Stimulated activated CD4-positive, alpha-beta T cell treated with anti-CD3 and anti-CD28 coated beads, Interleukin-1b, Interleukin-23, amount 100 ng/mL, for 48 hours (primary cell): ENCODE measurements around the gene KIF13A.
"Not testable (repeated sequence)": the region's sequence is repeated elsewhere in the genome, so short reads cannot be mapped to it uniquely, and the experiment has no call there.

Experiments used
- DNase-seq: peaks from one replicate; pipeline ENCODE4 v3.0.0-alpha.2; 2020

The KIF13A gene

GRCh38 chr6:17987447-17987696 is at the start of gene KIF13A:
TSS of gene KIF13A (minus strand) at chr6:17987635. CDS start at chr6:17987463, 172 bp downstream.
- DNase-seq: no peak

- DNase-seq: no peak
These were observed 49.3 kb upstream of the KIF13A start for GRCh38 chr6:18036781-18037180.

GRCh38 chr6:18035330-18035854 is 48.0 kb upstream of the KIF13A start:
- DNase-seq: no peak

- no peak for DNase-seq
These were observed 47.4 kb upstream of the KIF13A start for GRCh38 chr6:18034798-18035202.

- DNase-seq: no peak
These were observed 44.3 kb upstream of the KIF13A start for GRCh38 chr6:18031680-18032256.

DNA sequence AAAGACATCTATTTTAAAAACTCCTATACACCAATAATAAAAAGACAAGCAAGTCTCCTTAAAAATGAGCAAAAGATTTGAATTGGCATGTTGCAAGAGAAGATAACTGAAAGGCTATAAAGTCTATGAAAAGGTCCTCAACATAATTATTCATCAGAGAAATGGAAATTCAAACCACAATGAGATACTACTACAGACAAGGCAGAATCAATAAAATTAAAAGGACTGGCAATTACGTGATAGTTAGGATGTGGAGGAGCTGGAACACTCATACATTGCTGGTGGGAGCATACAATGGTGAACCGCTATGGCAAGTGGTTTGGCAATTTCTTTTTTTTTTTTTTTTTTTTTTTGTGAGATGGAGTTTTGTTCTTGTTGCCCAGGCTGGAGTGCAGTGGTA is 43.8 kb upstream of the KIF13A start:
- DNase-seq: no peak

- DNase-seq: no peak
These were observed 40.9 kb upstream of the KIF13A start for GRCh38 chr6:18028332-18028731.

DNA sequence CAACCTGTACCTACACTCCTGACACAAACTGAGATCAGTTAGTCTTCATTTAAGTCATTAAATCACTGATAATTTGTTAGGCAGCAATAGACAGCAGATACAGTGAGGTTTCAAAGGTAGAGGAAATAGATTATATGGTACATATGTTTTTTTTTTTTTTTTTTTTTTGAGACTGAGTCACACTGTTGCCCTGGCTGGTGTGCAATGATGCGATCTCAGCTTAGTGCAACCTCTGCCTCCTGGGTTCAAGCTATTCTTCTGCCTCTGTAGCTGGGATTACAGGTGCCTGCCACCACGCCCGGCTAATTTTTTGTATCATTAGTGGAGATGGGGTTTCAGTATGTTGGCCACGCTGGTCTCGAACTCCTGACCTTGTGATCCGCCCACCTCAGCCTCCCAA is 38.2 kb upstream of the KIF13A start:
- DNase-seq: no peak

GRCh38 chr6:18024876-18025275 is 37.4 kb upstream of the KIF13A start:
- DNase-seq: no peak

- DNase-seq: no peak
These were observed 36.5 kb upstream of the KIF13A start for GRCh38 chr6:18023891-18024290.

- no peak for DNase-seq
These were observed 35.2 kb upstream of the KIF13A start for GRCh38 chr6:18022398-18023231.

GRCh38 chr6:18021166-18021850 is 33.9 kb upstream of the KIF13A start:
- no peak for DNase-seq

DNA sequence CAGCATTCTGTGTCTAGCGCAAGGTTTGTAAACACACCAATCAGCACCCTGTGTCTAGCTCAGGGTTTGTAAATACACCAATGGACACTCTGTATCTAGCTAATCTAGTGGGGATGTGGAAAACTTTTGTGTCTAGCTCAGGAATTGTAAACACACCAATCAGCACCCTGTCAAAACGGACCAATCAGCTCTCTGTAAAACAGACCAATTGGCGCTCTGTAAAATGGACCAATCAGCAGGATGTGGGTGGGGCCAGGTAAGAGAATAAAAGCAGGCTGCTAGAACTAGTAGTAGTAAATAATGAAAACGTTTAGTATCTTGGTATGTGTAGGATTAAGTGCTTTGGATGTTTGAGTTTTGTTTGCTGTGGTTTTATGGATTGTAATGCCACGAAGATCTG is 33.1 kb upstream of the KIF13A start:
- not testable (repeated sequence) for DNase-seq

DNA sequence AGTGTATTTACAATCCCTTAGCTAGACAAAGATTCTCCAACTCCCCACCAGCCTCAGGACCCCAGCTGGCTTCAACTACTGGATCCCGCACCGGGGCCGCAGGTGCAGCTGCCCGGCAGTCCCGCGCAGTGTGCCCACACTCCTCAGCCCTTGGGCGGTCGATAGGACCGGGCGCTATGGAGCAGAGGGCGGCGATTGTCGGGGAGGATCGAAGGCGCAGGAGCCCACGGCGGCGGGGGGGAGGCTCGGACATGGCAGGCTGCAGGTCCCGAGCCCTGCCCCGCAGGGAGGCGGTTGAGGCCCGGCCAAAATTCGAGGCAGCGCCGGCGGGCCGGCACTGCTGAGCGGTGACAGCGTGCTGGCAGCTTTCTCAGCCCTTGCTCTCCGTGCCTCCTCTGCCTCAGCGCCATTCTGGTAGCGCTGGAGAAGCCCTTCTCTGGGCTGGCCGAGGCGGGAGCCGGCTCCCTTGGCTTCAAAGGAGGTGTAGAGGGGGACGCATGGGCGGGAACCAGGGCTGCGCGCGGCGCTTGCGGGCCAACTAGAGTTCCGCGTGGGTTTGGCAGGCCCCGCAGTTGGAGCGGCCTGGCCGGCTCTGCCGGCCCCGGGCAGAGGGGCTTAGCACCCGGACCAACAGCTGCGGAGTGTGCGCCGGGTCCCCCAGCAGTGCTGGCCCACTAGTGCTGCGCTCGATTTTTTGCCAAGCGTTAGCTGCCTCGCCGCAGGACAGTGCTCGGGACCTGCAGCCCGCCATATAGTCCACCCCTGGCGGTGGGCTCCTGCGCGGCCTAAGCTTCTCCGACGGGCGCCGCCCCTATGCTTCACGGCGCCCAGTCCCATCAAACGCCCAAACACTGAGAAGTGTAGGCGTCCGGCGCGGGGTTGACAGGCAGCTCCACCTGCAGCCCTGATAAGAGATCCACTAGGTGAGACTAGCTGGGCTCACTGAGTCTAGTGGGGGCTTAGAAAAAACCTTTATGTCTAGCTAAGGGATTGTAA is 32.4 kb upstream of the KIF13A start:
- no peak for DNase-seq

DNA sequence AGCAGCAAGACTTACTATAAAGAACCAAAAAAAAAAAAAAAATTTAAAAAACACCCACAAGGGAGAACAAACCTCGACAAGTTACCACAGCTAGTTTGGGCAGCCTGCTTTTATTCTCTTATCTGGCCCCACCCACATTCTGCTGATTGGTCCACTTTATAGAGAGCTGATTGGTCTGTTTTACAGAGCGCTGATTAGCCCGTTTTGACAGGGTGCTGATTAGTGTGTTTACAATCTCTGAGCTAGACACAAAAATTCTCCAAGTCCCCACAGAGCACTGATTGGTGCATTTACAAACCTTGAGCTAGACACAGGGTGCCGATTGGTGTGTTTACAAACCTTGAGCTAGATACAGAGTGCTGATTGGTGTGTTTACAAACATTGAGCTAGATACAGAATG is 31.7 kb upstream of the KIF13A start:
- not testable (repeated sequence) for DNase-seq

- no peak for DNase-seq
These were observed 29.3 kb upstream of the KIF13A start for GRCh38 chr6:18016698-18017097.

GRCh38 chr6:18016133-18016532 is 28.7 kb upstream of the KIF13A start:
- no peak for DNase-seq

GRCh38 chr6:18011287-18011686 is 23.9 kb upstream of the KIF13A start:
- DNase-seq: no peak

- not testable (repeated sequence) for DNase-seq
These were observed 23.1 kb upstream of the KIF13A start for GRCh38 chr6:18010540-18010939.

GRCh38 chr6:18004256-18004985 is 17.0 kb upstream of the KIF13A start:
- DNase-seq: no peak

DNA sequence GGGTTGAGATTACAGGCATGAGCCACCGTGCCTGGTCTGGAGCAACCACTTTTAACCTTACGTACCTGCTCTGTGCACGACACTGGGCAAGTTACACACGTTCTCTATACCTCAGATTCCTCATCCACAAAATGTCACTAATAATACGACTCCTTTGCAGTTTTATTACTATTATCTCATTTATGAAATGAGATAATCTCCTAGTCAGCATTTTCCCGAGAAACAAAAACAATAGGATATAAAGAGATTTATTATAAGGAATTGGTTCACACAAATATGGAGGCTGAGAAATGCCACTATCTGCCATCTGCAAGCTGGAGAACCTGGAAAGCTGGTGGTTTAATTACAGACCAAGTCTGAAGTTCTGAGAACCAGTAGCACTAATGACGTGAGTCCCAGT is 12.0 kb upstream of the KIF13A start:
- no peak for DNase-seq

GRCh38 chr6:17998442-17998841 is 11.0 kb upstream of the KIF13A start:
- DNase-seq: no peak
